HCT116 (cell line): ENCODE data around the gene DCP2. TPM values are rescaled to one million over a fixed set of nuclear protein-coding genes. Genes with fewer than 3 reads are reported as not detected.

Source experiments
- ATAC-seq: fragments of 200-7000 bp; cut with Tn5 transposase; 2 replicates; pipeline ENCODE4 v1.9.1; 2020; ENCODE audit warnings: mild to moderate bottlenecking, moderate library complexity
- BruUV-seq: library from RNA; stranded (reverse); fragments of 400-500 nt; replicated peaks from 2 replicates; lab custom pipeline; 2021; lab: Mats Ljungman, UMichigan
- CTCF ChIA-PET: fragments of 300-600 bp; sonication (Branson Sonifier 250); formaldehyde crosslinking; loops from one replicate; lab custom pipeline; 2021; ENCODE audit warnings: antibody characterized with exemption; lab: Charles Lee
- POLR2A ChIA-PET: fragments of 300-600, 350-600 bp; sonication (Branson Sonifier 250); formaldehyde crosslinking; loops from one replicate; lab custom pipeline; 2021; ENCODE audit warnings: antibody characterized with exemption; lab: Charles Lee
- RAD21 ChIA-PET, 2 experiments: fragments of 300-600 bp; sonication (Branson Sonifier 250); formaldehyde crosslinking; loops; one replicate each; lab custom pipeline; 2023; ENCODE audit warnings: low total read pairs in 2 of 2; ENCODE audit not compliant: uncharacterized antibody in 2 of 2, unreplicated experiment in 2 of 2, low non-redundant PET in 1 of 2; lab: Charles Lee
- DNase-seq: peaks from one replicate; pipeline ENCODE4 v3.0.0-alpha.2; 2010; ENCODE audit warnings: low read depth, low spot score
- H2AFZ ChIP-seq: fragments of 200-600 bp; shearing (Covaris generic), sonication (generic); 2 replicates; pipeline ENCODE4 v1.6.1; 2017; ENCODE audit warnings: low read depth, mixed run types, mixed read lengths, antibody characterized with exemption, low read length; ENCODE audit not compliant: poor library complexity, severe bottlenecking
- H3K27ac ChIP-seq: 2 replicates; pipeline ENCODE4 v1.5.1; 2012; ENCODE audit warnings: low read depth, low read length
- H3K27me3 ChIP-seq: fragments of 200-600 bp; sonication (generic); 2 replicates; pipeline ENCODE4 v1.6.1; 2016; ENCODE audit warnings: mixed run types, low read length, mixed read lengths; ENCODE audit not compliant: insufficient read depth
- H3K36me3 ChIP-seq, 2 experiments: fragments of 200-500 bp in 1 of 2; fragments of 200-600 bp in 1 of 2; sonication (Bioruptor generic) in 1 of 2; sonication (generic) in 1 of 2; 2 replicates each; pipeline versions ENCODE4 v1.5.1 to v1.6.1; 2014 to 2016; ENCODE audit warnings: low read length in 2 of 2, inconsistent platforms in 1 of 2, mixed read lengths in 1 of 2, mixed run types in 1 of 2; ENCODE audit not compliant: insufficient read depth in 2 of 2, control insufficient read depth in 1 of 2
- H3K4me1 ChIP-seq, 2 experiments: fragments of 200-600 bp in 1 of 2; sonication (generic) in 1 of 2; 2 replicates each; pipeline versions ENCODE4 v1.5.1 to v1.6.1; 2012 to 2017; ENCODE audit warnings: low read length in 2 of 2, inconsistent platforms in 1 of 2, mild to moderate bottlenecking in 1 of 2, mixed read lengths in 1 of 2, mixed run types in 1 of 2, moderate library complexity in 1 of 2; ENCODE audit not compliant: insufficient read depth in 2 of 2, control insufficient read depth in 1 of 2
- H3K4me2 ChIP-seq: fragments of 200-600 bp; sonication (generic); 2 replicates; pipeline ENCODE4 v1.6.1; 2017; ENCODE audit warnings: mixed run types, low read length, mixed read lengths
- H3K4me3 ChIP-seq, 2 experiments: fragments of 200-600 bp in 1 of 2; sonication (generic) in 1 of 2; replicated peaks in 1 of 2; 2 replicates each; pipeline ENCODE4 v1.5.1; 2011 to 2016; ENCODE audit warnings: low read length in 2 of 2, control low read depth in 1 of 2, low read depth in 1 of 2, mild to moderate bottlenecking in 1 of 2, mixed read lengths in 1 of 2, mixed run types in 1 of 2
- H3K79me2 ChIP-seq: fragments of 200-600 bp; sonication (generic); 2 replicates; pipeline ENCODE4 v1.6.1; 2017; ENCODE audit warnings: mild to moderate bottlenecking, mixed run types, low read length, moderate library complexity, mixed read lengths; ENCODE audit not compliant: insufficient read depth
- H3K9ac ChIP-seq: fragments of 200-600 bp; sonication (generic); 2 replicates; pipeline ENCODE4 v1.6.1; 2016; ENCODE audit warnings: low read length, mixed read lengths
- H3K9me2 ChIP-seq: fragments of 200-600 bp; sonication (generic), shearing (Covaris generic); 2 replicates; pipeline ENCODE4 v1.6.1; 2017; ENCODE audit warnings: mixed run types, mild to moderate bottlenecking, moderate library complexity; ENCODE audit not compliant: insufficient read depth
- H3K9me3 ChIP-seq, 2 experiments: fragments of 200-500 bp in 1 of 2; fragments of 200-600 bp in 1 of 2; sonication (Bioruptor generic) in 1 of 2; sonication (generic) in 1 of 2; 2 replicates each; pipeline ENCODE4 v1.6.1; 2014 to 2017; ENCODE audit warnings: low read length in 2 of 2, mixed read lengths in 2 of 2, inconsistent platforms in 1 of 2, low read depth in 1 of 2, mild to moderate bottlenecking in 1 of 2, mixed run types in 1 of 2, moderate library complexity in 1 of 2; ENCODE audit not compliant: control insufficient read depth in 1 of 2, insufficient read depth in 1 of 2
- H4K20me1 ChIP-seq: fragments of 200-600 bp; sonication (generic), shearing (Covaris generic); 2 replicates; pipeline ENCODE4 v1.6.1; 2017; ENCODE audit warnings: mixed run types, mild to moderate bottlenecking, moderate library complexity; ENCODE audit not compliant: insufficient read depth
- CBX3 ChIP-seq: IDR thresholded peaks from 2 replicates; pipeline ENCODE4 v1.6.1; 2012; ENCODE audit warnings: low read depth
- ELF1 ChIP-seq: IDR thresholded peaks from 2 replicates; pipeline ENCODE4 v1.6.1; 2012; ENCODE audit warnings: low read depth, borderline replicate concordance
- EZH2phosphoT487 ChIP-seq: fragments of 200-600 bp; IDR thresholded peaks from 2 replicates; pipeline ENCODE4 v1.6.1; 2018; ENCODE audit warnings: antibody characterized with exemption, borderline replicate concordance
- FOSL1 ChIP-seq: IDR thresholded peaks from 2 replicates; pipeline ENCODE4 v1.6.1; 2012; ENCODE audit warnings: low read depth
- POLR2A ChIP-seq: IDR thresholded peaks from 2 replicates; pipeline ENCODE4 v1.7.0; 2011; ENCODE audit warnings: borderline replicate concordance; ENCODE audit not compliant: insufficient read depth, insufficient read length; ENCODE audit errors: extremely low read depth
- POLR2AphosphoS5 ChIP-seq: IDR thresholded peaks from 2 replicates; pipeline ENCODE4 v1.6.1; 2011; ENCODE audit warnings: mild to moderate bottlenecking, low read depth, low read length, moderate library complexity
- RAD21 ChIP-seq: IDR thresholded peaks from 2 replicates; pipeline ENCODE4 v1.6.1; 2012; ENCODE audit warnings: low read depth, mild to moderate bottlenecking
- SIN3A ChIP-seq: IDR thresholded peaks from 2 replicates; pipeline ENCODE4 v1.6.1; 2012; ENCODE audit warnings: low read depth
- SP1 ChIP-seq: IDR thresholded peaks from 2 replicates; pipeline ENCODE4 v1.6.1; 2012; ENCODE audit warnings: low read depth
- SRF ChIP-seq: IDR thresholded peaks from 2 replicates; pipeline ENCODE4 v1.6.1; 2012; ENCODE audit warnings: low read depth
- ZNF274 ChIP-seq: fragments of 200-500 bp; sonication (Bioruptor generic); IDR thresholded peaks from 2 replicates; pipeline ENCODE4 v1.6.1; 2014; ENCODE audit warnings: mild to moderate bottlenecking, low read depth, low read length, inconsistent platforms
- intact Hi-C: fragments of 100-400 bp; cut with micrococcal nuclease; formaldehyde crosslinking; loops from 2 replicates; pipeline ENCODE4 v1.10.0; 2022
- total RNA-seq: library from RNA; stranded (reverse); gene quantifications from one replicate; pipeline ENCODE4 v1.2.1, GENCODE V29; 2021; ENCODE audit not compliant: unreplicated experiment
- TF ChIP-seq, protein P1 (sequence below): IDR thresholded peaks from 2 replicates; pipeline ENCODE4 v1.6.1; 2012; ENCODE audit warnings: low read depth
- TF ChIP-seq, protein P2 (sequence below), 3 experiments: fragments of 200-600 bp in 1 of 3; sonication (generic) in 1 of 3; IDR thresholded peaks in 2 of 3; conservative IDR thresholded peaks in 1 of 3; 2 replicates each; pipeline ENCODE4 v1.5.1; 2012 to 2017; ENCODE audit warnings: low read depth in 2 of 3, low read length in 2 of 3, antibody characterized with exemption in 1 of 3, borderline replicate concordance in 1 of 3, control low read depth in 1 of 3, mild to moderate bottlenecking in 1 of 3, mixed read lengths in 1 of 3, mixed run types in 1 of 3, moderate library complexity in 1 of 3; ENCODE audit not compliant: insufficient read depth in 1 of 3
- TF ChIP-seq, protein P3 (sequence below): IDR thresholded peaks from 2 replicates; pipeline ENCODE4 v1.6.1; 2011; ENCODE audit warnings: mild to moderate bottlenecking, low read length, moderate library complexity; ENCODE audit not compliant: insufficient replicate concordance; ENCODE audit errors: extremely low read depth
- TF ChIP-seq, protein P4 (sequence below): IDR thresholded peaks from 2 replicates; pipeline ENCODE4 v1.6.1; 2012

Gene DCP2
- total RNA-seq, 1 experiment from 2014 or later = 57.1 TPM

DNA sequence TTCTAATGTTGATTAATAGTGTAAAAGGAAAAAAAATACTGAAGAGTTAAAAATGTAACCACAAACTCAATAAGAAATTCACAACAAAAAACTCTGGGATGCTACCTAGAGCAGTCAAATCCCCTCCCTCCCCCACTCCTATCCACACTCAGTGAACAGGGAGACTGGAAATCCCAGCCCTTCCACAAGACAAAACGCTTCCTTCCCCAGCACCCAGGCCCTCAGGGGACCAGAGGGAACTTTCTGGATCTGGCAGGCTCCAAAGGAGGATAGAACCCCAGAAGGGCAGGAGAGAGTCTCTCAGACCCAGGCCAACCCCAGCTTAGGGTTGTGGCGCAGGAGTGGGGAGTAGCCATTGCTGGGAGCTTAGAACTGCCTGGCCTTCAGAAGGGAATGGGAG is 55.0 kb downstream of the DCP2 start:
- no peaks in the 10 kb centered on the region for H3K9me3 ChIP-seq
- no TSS peak for BruUV-seq
- no peak overlapping the region for H3K9ac ChIP-seq
- no peak for ATAC-seq
- H3K36me3 ChIP-seq = peaks cover 0 to 14% of the 10 kb centered on the region in 2 experiments; a peak in 1 of 4 replicates
- intact Hi-C loops = no loop called here
- no peaks in the 10 kb centered on the region for H3K27me3 ChIP-seq
- no peak overlapping the region for H3K4me2 ChIP-seq
- no peak overlapping the region for H3K4me3 ChIP-seq
- peaks cover 0 to 10% of the 10 kb centered on the region in 2 experiments; a peak in 1 of 4 replicates for H3K4me1 ChIP-seq
- no peaks in the 10 kb centered on the region for H4K20me1 ChIP-seq
- RAD21 ChIA-PET = no interaction called here
- DNase-seq = no peak
- H3K9me2 ChIP-seq = no peaks in the 10 kb centered on the region
- H3K27ac ChIP-seq = no peak overlapping the region
- no peak for TF ChIP-seq SP1
- TF ChIP-seq ELF1 = no peak
- no peak for TF ChIP-seq SRF
- TF ChIP-seq SIN3A = no peak
- TF ChIP-seq ZNF274 = no peak
- no peak for TF ChIP-seq CBX3
- TF ChIP-seq POLR2AphosphoS5 = no peak
- TF ChIP-seq POLR2A = no peak
- TF ChIP-seq, protein P1, sequence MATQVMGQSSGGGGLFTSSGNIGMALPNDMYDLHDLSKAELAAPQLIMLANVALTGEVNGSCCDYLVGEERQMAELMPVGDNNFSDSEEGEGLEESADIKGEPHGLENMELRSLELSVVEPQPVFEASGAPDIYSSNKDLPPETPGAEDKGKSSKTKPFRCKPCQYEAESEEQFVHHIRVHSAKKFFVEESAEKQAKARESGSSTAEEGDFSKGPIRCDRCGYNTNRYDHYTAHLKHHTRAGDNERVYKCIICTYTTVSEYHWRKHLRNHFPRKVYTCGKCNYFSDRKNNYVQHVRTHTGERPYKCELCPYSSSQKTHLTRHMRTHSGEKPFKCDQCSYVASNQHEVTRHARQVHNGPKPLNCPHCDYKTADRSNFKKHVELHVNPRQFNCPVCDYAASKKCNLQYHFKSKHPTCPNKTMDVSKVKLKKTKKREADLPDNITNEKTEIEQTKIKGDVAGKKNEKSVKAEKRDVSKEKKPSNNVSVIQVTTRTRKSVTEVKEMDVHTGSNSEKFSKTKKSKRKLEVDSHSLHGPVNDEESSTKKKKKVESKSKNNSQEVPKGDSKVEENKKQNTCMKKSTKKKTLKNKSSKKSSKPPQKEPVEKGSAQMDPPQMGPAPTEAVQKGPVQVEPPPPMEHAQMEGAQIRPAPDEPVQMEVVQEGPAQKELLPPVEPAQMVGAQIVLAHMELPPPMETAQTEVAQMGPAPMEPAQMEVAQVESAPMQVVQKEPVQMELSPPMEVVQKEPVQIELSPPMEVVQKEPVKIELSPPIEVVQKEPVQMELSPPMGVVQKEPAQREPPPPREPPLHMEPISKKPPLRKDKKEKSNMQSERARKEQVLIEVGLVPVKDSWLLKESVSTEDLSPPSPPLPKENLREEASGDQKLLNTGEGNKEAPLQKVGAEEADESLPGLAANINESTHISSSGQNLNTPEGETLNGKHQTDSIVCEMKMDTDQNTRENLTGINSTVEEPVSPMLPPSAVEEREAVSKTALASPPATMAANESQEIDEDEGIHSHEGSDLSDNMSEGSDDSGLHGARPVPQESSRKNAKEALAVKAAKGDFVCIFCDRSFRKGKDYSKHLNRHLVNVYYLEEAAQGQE = no peak
- TF ChIP-seq, protein P2, sequence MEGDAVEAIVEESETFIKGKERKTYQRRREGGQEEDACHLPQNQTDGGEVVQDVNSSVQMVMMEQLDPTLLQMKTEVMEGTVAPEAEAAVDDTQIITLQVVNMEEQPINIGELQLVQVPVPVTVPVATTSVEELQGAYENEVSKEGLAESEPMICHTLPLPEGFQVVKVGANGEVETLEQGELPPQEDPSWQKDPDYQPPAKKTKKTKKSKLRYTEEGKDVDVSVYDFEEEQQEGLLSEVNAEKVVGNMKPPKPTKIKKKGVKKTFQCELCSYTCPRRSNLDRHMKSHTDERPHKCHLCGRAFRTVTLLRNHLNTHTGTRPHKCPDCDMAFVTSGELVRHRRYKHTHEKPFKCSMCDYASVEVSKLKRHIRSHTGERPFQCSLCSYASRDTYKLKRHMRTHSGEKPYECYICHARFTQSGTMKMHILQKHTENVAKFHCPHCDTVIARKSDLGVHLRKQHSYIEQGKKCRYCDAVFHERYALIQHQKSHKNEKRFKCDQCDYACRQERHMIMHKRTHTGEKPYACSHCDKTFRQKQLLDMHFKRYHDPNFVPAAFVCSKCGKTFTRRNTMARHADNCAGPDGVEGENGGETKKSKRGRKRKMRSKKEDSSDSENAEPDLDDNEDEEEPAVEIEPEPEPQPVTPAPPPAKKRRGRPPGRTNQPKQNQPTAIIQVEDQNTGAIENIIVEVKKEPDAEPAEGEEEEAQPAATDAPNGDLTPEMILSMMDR (IDR thresholded peaks at IDR 0.05 in 2 of 3, conservative IDR thresholded peaks at IDR 0.05 in 1 of 3; ENCODE audit: borderline replicate concordance in 1 of 3, insufficient read depth in 1 of 3, low read depth in 2 of 3, low read length in 2 of 3) = no peak
- TF ChIP-seq EZH2phosphoT487 = no peak
- TF ChIP-seq, protein P3, sequence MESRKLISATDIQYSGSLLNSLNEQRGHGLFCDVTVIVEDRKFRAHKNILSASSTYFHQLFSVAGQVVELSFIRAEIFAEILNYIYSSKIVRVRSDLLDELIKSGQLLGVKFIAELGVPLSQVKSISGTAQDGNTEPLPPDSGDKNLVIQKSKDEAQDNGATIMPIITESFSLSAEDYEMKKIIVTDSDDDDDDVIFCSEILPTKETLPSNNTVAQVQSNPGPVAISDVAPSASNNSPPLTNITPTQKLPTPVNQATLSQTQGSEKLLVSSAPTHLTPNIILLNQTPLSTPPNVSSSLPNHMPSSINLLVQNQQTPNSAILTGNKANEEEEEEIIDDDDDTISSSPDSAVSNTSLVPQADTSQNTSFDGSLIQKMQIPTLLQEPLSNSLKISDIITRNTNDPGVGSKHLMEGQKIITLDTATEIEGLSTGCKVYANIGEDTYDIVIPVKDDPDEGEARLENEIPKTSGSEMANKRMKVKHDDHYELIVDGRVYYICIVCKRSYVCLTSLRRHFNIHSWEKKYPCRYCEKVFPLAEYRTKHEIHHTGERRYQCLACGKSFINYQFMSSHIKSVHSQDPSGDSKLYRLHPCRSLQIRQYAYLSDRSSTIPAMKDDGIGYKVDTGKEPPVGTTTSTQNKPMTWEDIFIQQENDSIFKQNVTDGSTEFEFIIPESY = no peak
- no peak for TF ChIP-seq RAD21
- TF ChIP-seq, protein P4, sequence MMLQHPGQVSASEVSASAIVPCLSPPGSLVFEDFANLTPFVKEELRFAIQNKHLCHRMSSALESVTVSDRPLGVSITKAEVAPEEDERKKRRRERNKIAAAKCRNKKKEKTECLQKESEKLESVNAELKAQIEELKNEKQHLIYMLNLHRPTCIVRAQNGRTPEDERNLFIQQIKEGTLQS = no peak
- no peak for TF ChIP-seq FOSL1
- no peaks in the 10 kb centered on the region for H3K79me2 ChIP-seq
- POLR2A ChIA-PET = no interaction called here
- no peak overlapping the region for H2AFZ ChIP-seq
- CTCF ChIA-PET = no interaction called here
